Neural cell (in vitro differentiated cells): ENCODE results near the gene PLP2. TPM values are rescaled to one million over a fixed set of nuclear protein-coding genes. Genes with fewer than 3 reads are reported as not detected.

ENCODE experiments used
- H2AFZ ChIP-seq: fragments of 200-600, 300-800 bp; sonication (generic), shearing (Covaris generic); 2 replicates; pipeline ENCODE4 v1.6.0; 2014; ENCODE audit warnings: low read depth, mild to moderate bottlenecking, antibody characterized with exemption, low read length, moderate library complexity
- H3F3A ChIP-seq: fragments of 200-600 bp; shearing (Covaris generic); 2 replicates; pipeline ENCODE4 v1.6.1; 2016; ENCODE audit warnings: mild to moderate bottlenecking, moderate library complexity, mixed read lengths, antibody characterized with exemption, low read length; ENCODE audit not compliant: insufficient read depth, poor library complexity, severe bottlenecking
- H3K27ac ChIP-seq: fragments of 200-600, 300-800 bp; sonication (generic), shearing (Covaris generic); 2 replicates; pipeline ENCODE4 v1.5.1; 2014; ENCODE audit warnings: mild to moderate bottlenecking, low read length, moderate library complexity
- H3K27me3 ChIP-seq: fragments of 300-800, 200-600 bp; sonication (generic), shearing (Covaris generic); 2 replicates; pipeline ENCODE4 v1.6.0; 2014; ENCODE audit warnings: mild to moderate bottlenecking, low read depth, low read length, moderate library complexity; ENCODE audit not compliant: insufficient read depth
- H3K36me3 ChIP-seq: fragments of 300-800, 200-600 bp; sonication (generic), shearing (Covaris generic); 2 replicates; pipeline ENCODE4 v1.5.1; 2014; ENCODE audit warnings: mild to moderate bottlenecking, antibody characterized with exemption, low read length, moderate library complexity; ENCODE audit not compliant: insufficient read depth
- H3K4me2 ChIP-seq: fragments of 300-800, 200-600 bp; sonication (generic), shearing (Covaris generic); 2 replicates; pipeline ENCODE4 v1.6.0; 2014; ENCODE audit warnings: mild to moderate bottlenecking, low read length
- H3K4me3 ChIP-seq: fragments of 300-800, 200-600 bp; sonication (generic), shearing (Covaris generic); 2 replicates; pipeline ENCODE4 v1.5.1; 2014; ENCODE audit warnings: mild to moderate bottlenecking, low read length, moderate library complexity
- H3K79me2 ChIP-seq: fragments of 200-600 bp; shearing (Covaris generic); replicated peaks from 2 replicates; pipeline ENCODE4 v1.6.0; 2014; ENCODE audit warnings: mild to moderate bottlenecking, low read length, moderate library complexity; ENCODE audit not compliant: insufficient read depth
- H3K9ac ChIP-seq: fragments of 300-800, 200-600 bp; sonication (generic), shearing (Covaris generic); 2 replicates; pipeline ENCODE4 v1.6.1; 2016; ENCODE audit warnings: mild to moderate bottlenecking, low read length, mixed read lengths
- H3K9me2 ChIP-seq: fragments of 200-600 bp; shearing (Covaris generic); 2 replicates; pipeline ENCODE4 v1.6.1; 2016; ENCODE audit warnings: mild to moderate bottlenecking, low read length, mixed read lengths; ENCODE audit not compliant: insufficient read depth
- H3K9me3 ChIP-seq: fragments of 200-600, 300-800 bp; sonication (generic), shearing (Covaris generic); 2 replicates; pipeline ENCODE4 v1.6.1; 2016; ENCODE audit warnings: mild to moderate bottlenecking, mixed run types, low read length, moderate library complexity, mixed read lengths
- H4K20me1 ChIP-seq: fragments of 200-600 bp; shearing (Covaris generic); 2 replicates; pipeline ENCODE4 v1.6.1; 2016; ENCODE audit warnings: mild to moderate bottlenecking, mixed run types; ENCODE audit not compliant: insufficient read depth
- CTCF ChIP-seq: fragments of 450-650 bp; IDR thresholded peaks from 2 replicates; pipeline ENCODE4 v1.5.1; 2014; ENCODE audit warnings: antibody characterized with exemption, mild to moderate bottlenecking, moderate library complexity; ENCODE audit not compliant: poor library complexity, severe bottlenecking
- EZH2 ChIP-seq: fragments of 200-600, 300-800 bp; shearing (Covaris generic), sonication (generic); IDR thresholded peaks from 2 replicates; pipeline ENCODE4 v1.6.1; 2014; ENCODE audit warnings: antibody characterized with exemption, low read length, borderline replicate concordance, mild to moderate bottlenecking; ENCODE audit not compliant: insufficient read depth, poor library complexity, severe bottlenecking
- MXI1 ChIP-seq: fragments of 450-650 bp; conservative IDR thresholded peaks from 2 replicates; pipeline ENCODE4 v1.6.1; 2014; ENCODE audit warnings: antibody characterized with exemption, mild to moderate bottlenecking; ENCODE audit not compliant: poor library complexity, severe bottlenecking
- RAD21 ChIP-seq: fragments of 450-650 bp; conservative IDR thresholded peaks from 2 replicates; pipeline ENCODE4 v1.6.1; 2014; ENCODE audit warnings: antibody characterized with exemption, mild to moderate bottlenecking, moderate library complexity
- TAF1 ChIP-seq: IDR thresholded peaks from 2 replicates; pipeline ENCODE4 v1.6.1; 2012; ENCODE audit warnings: low read depth
- polyA plus RNA-seq: library from polyadenylated mRNA; depleted of rRNA; stranded (reverse); fragments of >200 nt; gene quantifications from 2 replicates; pipeline ENCODE4 v1.2.3, GENCODE V29; 2014

The PLP2 gene
- polyA plus RNA-seq, 1 donor from 2014 or later, result not detected

GRCh38 chrX:49209434-49210251 lies 37.9 kb downstream of the PLP2 start:
- Histone ChIP-seq H2AFZ (no peak overlapping the region), H3K27me3 (no peaks in the 10 kb centered on the region), H4K20me1 (no peaks in the 10 kb centered on the region), H3K9me2 (no peaks in the 10 kb centered on the region), H3K36me3 (no peaks in the 10 kb centered on the region), H3K9me3 (no peaks in the 10 kb centered on the region), H3K4me3 (no peak overlapping the region), H3F3A (no peaks in the 10 kb centered on the region), H3K79me2 (no peaks in the 10 kb centered on the region), H3K9ac (no peak overlapping the region), H3K4me2 (no peak overlapping the region), H3K27ac (no peak overlapping the region)
- no peak for TF ChIP-seq EZH2
- no peak for TF ChIP-seq RAD21
- no peak for TF ChIP-seq MXI1
- no peak for TF ChIP-seq TAF1

GRCh38 chrX:49210406-49210805 lies 38.7 kb downstream of the PLP2 start:
- H3K4me3 ChIP-seq, result no peak overlapping the region
- no peak overlapping the region for H3K27ac ChIP-seq
- H3K79me2 ChIP-seq, result no peaks in the 10 kb centered on the region
- no peak overlapping the region for H3K9ac ChIP-seq
- no peaks in the 10 kb centered on the region for H3F3A ChIP-seq
- TF ChIP-seq CTCF, result no peak
- no peaks in the 10 kb centered on the region for H4K20me1 ChIP-seq
- no peaks in the 10 kb centered on the region for H3K9me3 ChIP-seq
- H3K27me3 ChIP-seq, result no peaks in the 10 kb centered on the region
- H3K9me2 ChIP-seq, result no peaks in the 10 kb centered on the region
- no peak overlapping the region for H2AFZ ChIP-seq
- H3K36me3 ChIP-seq, result no peaks in the 10 kb centered on the region
- H3K4me2 ChIP-seq, result no peak overlapping the region

- no peaks in the 10 kb centered on the region for H3K79me2 ChIP-seq
- no peak overlapping the region for H3K9ac ChIP-seq
- H3K4me2 ChIP-seq, result no peak overlapping the region
- no peak overlapping the region for H3K27ac ChIP-seq
- no peak overlapping the region for H2AFZ ChIP-seq
- no peaks in the 10 kb centered on the region for H3F3A ChIP-seq
- no peak for TF ChIP-seq CTCF
- no peak for TF ChIP-seq TAF1
- no peaks in the 10 kb centered on the region for H3K27me3 ChIP-seq
- no peaks in the 10 kb centered on the region for H3K9me2 ChIP-seq
- H3K9me3 ChIP-seq, result no peaks in the 10 kb centered on the region
- no peaks in the 10 kb centered on the region for H3K36me3 ChIP-seq
- H4K20me1 ChIP-seq, result no peaks in the 10 kb centered on the region
- H3K4me3 ChIP-seq, result no peak overlapping the region
Measured at GRCh38 chrX:49211074-49211473, 39.4 kb downstream of the PLP2 start.
